Activated T-cell treated with anti-CD3 and anti-CD28 coated beads, Interleukin-2, amount 50 U/mL, for 48 hours (primary cell): ENCODE data around the gene CAD.

Experiments used
- DNase-seq, 2 experiments: peaks; one replicate each; pipeline ENCODE4 v3.0.0-alpha.2; 2020

Gene CAD

GRCh38 chr2:27199241-27199640 is 17.9 kb upstream of the CAD start:
- no peak for DNase-seq

- no peak for DNase-seq
Observed at GRCh38 chr2:27201675-27202074, 15.5 kb upstream of the CAD start.

- no peak for DNase-seq
Observed at GRCh38 chr2:27202854-27203253, 14.3 kb upstream of the CAD start.

GRCh38 chr2:27203741-27204140 is 13.4 kb upstream of the CAD start:
- no peak for DNase-seq

- DNase-seq: no peak
Observed at GRCh38 chr2:27204566-27204965, 12.6 kb upstream of the CAD start.

GRCh38 chr2:27205206-27205605 is 12.0 kb upstream of the CAD start:
- no peak for DNase-seq

GRCh38 chr2:27206346-27206745 is 10.8 kb upstream of the CAD start:
- no peak for DNase-seq

GRCh38 chr2:27208486-27209050 is 8.6 kb upstream of the CAD start:
- DNase-seq: no peak

- no peak for DNase-seq
Observed at GRCh38 chr2:27209621-27210401, 7.4 kb upstream of the CAD start.

GRCh38 chr2:27211241-27211942 is 5.8 kb upstream of the CAD start:
- no peak for DNase-seq

GRCh38 chr2:27211943-27212625 is 5.1 kb upstream of the CAD start, which contains the start of the genes ATRAID and SLC5A6:
ATRAID (plus strand) TSS chr2:27212041; CDS start chr2:27212369, 328 bp downstream.
SLC5A6 (minus strand) TSS chr2:27212268; CDS start chr2:27207650, 4,618 bp downstream.
- DNase-seq: peak; percentile 91 to 94

GRCh38 chr2:27212626-27213471 is 4.3 kb upstream of the CAD start:
- DNase-seq: no peak

- DNase-seq: no peak
Observed at GRCh38 chr2:27214941-27215340, 2.2 kb upstream of the CAD start.

GRCh38 chr2:27216416-27217137 is 592 bp upstream of the CAD start:
- no peak for DNase-seq

GRCh38 chr2:27218614-27219013 is 1.4 kb downstream of the CAD start:
- no peak for DNase-seq

- no peak for DNase-seq
Observed at GRCh38 chr2:27219091-27219490, 1.9 kb downstream of the CAD start.

- no peak for DNase-seq
Observed at GRCh38 chr2:27220091-27220490, 2.9 kb downstream of the CAD start.

GRCh38 chr2:27221166-27221565 is 4.0 kb downstream of the CAD start:
- DNase-seq: no peak

GRCh38 chr2:27222407-27222806 is 5.2 kb downstream of the CAD start:
- DNase-seq: no peak

GRCh38 chr2:27223416-27223815 is 6.2 kb downstream of the CAD start:
- no peak for DNase-seq

- DNase-seq: no peak
Observed at GRCh38 chr2:27225526-27225925, 8.4 kb downstream of the CAD start.

- DNase-seq: no peak
Observed at GRCh38 chr2:27227501-27227900, 10.3 kb downstream of the CAD start.
